Measurements from ENCODE around the gene TRIP6.

TRIP6 gene

GRCh38 chr7:100921039-100921438 lies 53.9 kb downstream of the TRIP6 start:
- peaks cover 3 to 4% of the 10 kb centered on the region in 2 donors for H3K27me3 ChIP-seq (ENCODE audit: control insufficient read depth in 1 of 2, insufficient read depth in 2 of 2, low read length in 2 of 2)
- no peak overlapping the region for H3K9ac ChIP-seq (ENCODE audit: low read length in 2 of 2)
- H3K4me1 ChIP-seq (ENCODE audit: control insufficient read depth, insufficient read depth, low read length): no peaks in the 10 kb centered on the region
- no peak overlapping the region for H3K27ac ChIP-seq (ENCODE audit: low read length)
- H3K36me3 ChIP-seq (ENCODE audit: control insufficient read depth in 2 of 2, insufficient read depth in 2 of 2, low read length in 2 of 2): no peaks in the 10 kb centered on the region
- H3K4me3 ChIP-seq (ENCODE audit: low read length in 2 of 2): no peak overlapping the region
- no peaks in the 10 kb centered on the region for H3K9me3 ChIP-seq (ENCODE audit: control insufficient read depth in 2 of 2, low read length in 2 of 2)

Data from stomach smooth muscle (tissue), 2 donors.